OCI-LY7 (cell line): ENCODE measurements around the gene CPSF3.

Experiments used
- CTCF ChIP-seq: fragments of 200-600 bp; sonication (generic); conservative IDR thresholded peaks from 2 replicates; pipeline ENCODE4 v1.5.1; 2014; ENCODE audit warnings: mild to moderate bottlenecking, antibody characterized with exemption, low read length, moderate library complexity, mixed read lengths
- EZH2phosphoT487 ChIP-seq: fragments of 200-600 bp; sonication (generic); IDR thresholded peaks from 2 replicates; pipeline ENCODE4 v1.6.1; 2018; ENCODE audit warnings: low read depth, borderline replicate concordance, mild to moderate bottlenecking, mixed run types, antibody characterized with exemption, low read length, moderate library complexity, mixed read lengths

DNA sequence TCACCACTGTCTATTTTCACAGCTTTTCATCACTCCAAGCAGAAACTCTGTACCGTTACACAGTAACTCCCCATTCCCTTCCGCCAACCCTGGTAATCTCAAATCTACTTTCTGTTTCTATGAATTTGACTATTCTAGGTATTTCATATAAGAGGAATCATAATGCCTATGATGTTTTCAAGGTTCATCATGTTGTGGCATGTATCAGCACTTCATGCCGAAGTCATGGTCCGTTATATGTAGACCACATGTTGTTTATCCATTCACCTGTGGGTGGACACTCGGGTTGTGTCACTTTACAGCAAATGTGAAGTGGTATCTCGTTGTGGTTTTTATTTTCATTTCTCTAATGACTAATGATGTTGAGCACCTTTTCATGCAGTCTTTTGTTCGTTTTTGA, 21.6 kb downstream of the CPSF3 start:
- TF ChIP-seq CTCF (no peak), EZH2phosphoT487 (no peak)
